Central memory CD8-positive, alpha-beta T cell (primary cell): ENCODE measurements around the gene OTC.

ENCODE experiments used
- ATAC-seq: fragments of 150-1000 bp; cut with Tn5 transposase; replicated peaks from 2 replicates; pipeline ENCODE4 v1.10.0; 2022; ENCODE audit warnings: mild to moderate bottlenecking, moderate FRiP score, moderate number of reproducible peaks; ENCODE audit not compliant: poor library complexity, severe bottlenecking; ENCODE audit errors: extremely low read depth
- DNase-seq, 2 donors: peaks; one replicate each; pipeline ENCODE4 v3.0.0; 2021; ENCODE audit warnings: low spot score in 2 of 2
- H3K27ac Mint-ChIP-seq: one replicate; pipeline ENCODE4 v1.8.0; 2022; ENCODE audit warnings: low read depth, mild to moderate bottlenecking, moderate library complexity, mixed read lengths
- H3K27me3 Mint-ChIP-seq: one replicate; pipeline ENCODE4 v1.8.0; 2022; ENCODE audit warnings: mixed read lengths
- H3K36me3 Mint-ChIP-seq: one replicate; pipeline ENCODE4 v1.8.0; 2022; ENCODE audit warnings: mild to moderate bottlenecking, moderate library complexity, mixed read lengths; ENCODE audit not compliant: insufficient read depth
- H3K4me1 Mint-ChIP-seq: one replicate; pipeline ENCODE4 v1.8.0; 2022; ENCODE audit warnings: mixed read lengths
- H3K4me3 Mint-ChIP-seq: one replicate; pipeline ENCODE4 v1.8.0; 2022; ENCODE audit warnings: mild to moderate bottlenecking, moderate library complexity, mixed read lengths
- H3K9me3 Mint-ChIP-seq: one replicate; pipeline ENCODE4 v1.8.0; 2022; ENCODE audit warnings: mixed read lengths

The OTC gene

DNA sequence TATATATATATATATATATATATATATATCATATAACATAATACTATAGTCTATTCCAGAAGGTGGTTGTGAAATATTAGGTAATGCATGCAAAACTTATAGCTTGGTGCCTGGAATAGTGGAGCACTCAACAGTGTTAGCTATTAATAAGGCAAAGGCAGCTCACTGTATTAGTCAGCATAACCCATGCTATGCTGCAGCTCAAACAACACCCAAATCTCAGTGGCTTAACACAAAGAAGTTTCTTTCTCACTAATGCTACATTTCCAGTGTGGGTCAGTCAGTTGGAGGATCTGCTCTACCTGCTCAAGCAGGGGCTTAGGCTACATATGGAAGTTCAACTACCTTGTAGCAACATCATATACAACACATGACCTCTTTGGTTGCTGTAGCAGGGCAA, 19.9 kb upstream of the OTC start:
- no peak for DNase-seq
- peaks cover 11% of the 10 kb centered on the region for H3K4me1 Mint-ChIP-seq
- H3K27ac Mint-ChIP-seq, result no peak overlapping the region
- no peaks in the 10 kb centered on the region for H3K27me3 Mint-ChIP-seq
- ATAC-seq, result no peak
- H3K9me3 Mint-ChIP-seq, result no peaks in the 10 kb centered on the region
- peaks cover 1% of the 10 kb centered on the region for H3K36me3 Mint-ChIP-seq
- no peak overlapping the region for H3K4me3 Mint-ChIP-seq

DNA sequence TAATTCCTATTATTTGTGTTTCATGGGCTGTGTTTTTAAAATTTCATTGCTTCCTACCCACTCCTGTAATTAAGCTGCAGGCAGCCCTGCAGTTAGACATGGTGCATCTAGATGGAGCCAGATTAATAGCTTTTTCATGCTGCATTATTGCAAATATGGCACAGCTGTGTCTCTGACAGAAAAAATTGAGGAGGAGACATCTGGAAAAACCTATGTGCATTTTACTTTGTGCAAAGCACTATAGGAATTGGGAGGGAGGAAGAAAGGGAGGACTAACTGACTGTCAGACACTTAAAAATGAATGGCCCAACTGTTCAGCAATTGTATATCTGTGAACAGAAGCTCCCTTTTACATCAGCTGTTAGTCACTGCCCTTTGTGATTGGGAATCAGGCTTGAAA, 17.0 kb upstream of the OTC start:
- Mint-ChIP-seq H3K27ac (no peak overlapping the region), H3K4me3 (no peak overlapping the region), H3K4me1 (no peaks in the 10 kb centered on the region), H3K27me3 (no peaks in the 10 kb centered on the region), H3K9me3 (no peaks in the 10 kb centered on the region), H3K36me3 (no peaks in the 10 kb centered on the region)
- no peak for DNase-seq
- no peak for ATAC-seq

DNA sequence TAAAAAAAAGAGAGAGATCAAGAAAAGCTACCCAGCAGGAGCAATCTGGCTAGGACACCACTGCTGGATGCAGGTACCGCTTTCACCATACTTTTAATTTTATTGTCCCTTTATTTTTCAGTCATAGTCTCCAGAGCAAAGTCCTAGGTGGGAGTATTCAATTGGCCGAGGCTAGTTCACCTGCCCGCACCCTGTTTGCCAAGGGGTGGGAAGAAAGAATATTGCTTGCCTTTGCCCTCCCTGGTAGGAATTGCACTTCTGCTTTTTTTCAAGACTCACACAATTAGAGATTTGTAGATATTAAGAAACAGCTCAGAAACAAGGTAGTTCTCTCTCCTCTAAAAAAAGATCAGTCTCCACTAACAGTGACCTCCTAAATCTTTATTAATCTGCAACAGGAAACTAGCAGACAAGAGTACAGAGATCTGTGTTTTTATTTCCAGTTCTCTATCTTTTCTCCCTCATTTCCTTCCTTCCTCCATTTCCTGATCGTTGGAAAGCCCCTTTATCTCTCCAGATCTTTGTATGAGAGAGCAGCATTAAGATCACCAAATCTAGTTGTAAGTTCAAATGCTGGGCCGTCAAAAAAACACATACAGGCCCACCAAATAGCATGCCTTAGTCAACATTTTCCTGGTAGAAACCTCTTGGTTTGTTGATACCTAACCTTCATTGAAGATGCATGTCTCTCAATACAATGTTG, 15.7 kb upstream of the OTC start:
- no peaks in the 10 kb centered on the region for H3K4me1 Mint-ChIP-seq
- no peaks in the 10 kb centered on the region for H3K9me3 Mint-ChIP-seq
- no peak overlapping the region for H3K27ac Mint-ChIP-seq
- no peak for DNase-seq
- no peaks in the 10 kb centered on the region for H3K27me3 Mint-ChIP-seq
- ATAC-seq, result no peak
- H3K36me3 Mint-ChIP-seq, result no peaks in the 10 kb centered on the region
- no peak overlapping the region for H3K4me3 Mint-ChIP-seq

GRCh38 chrX:38341442-38341841, 11.0 kb upstream of the OTC start:
- DNase-seq (no peak), ATAC-seq (no peak)
- no peaks in the 10 kb centered on the region for H3K9me3 Mint-ChIP-seq
- H3K27me3 Mint-ChIP-seq, result no peaks in the 10 kb centered on the region
- H3K27ac Mint-ChIP-seq, result no peak overlapping the region
- H3K4me3 Mint-ChIP-seq, result no peak overlapping the region
- no peaks in the 10 kb centered on the region for H3K4me1 Mint-ChIP-seq
- no peaks in the 10 kb centered on the region for H3K36me3 Mint-ChIP-seq

GRCh38 chrX:38342853-38343778, 9.3 kb upstream of the OTC start:
- no peaks in the 10 kb centered on the region for H3K36me3 Mint-ChIP-seq
- no peaks in the 10 kb centered on the region for H3K4me1 Mint-ChIP-seq
- H3K4me3 Mint-ChIP-seq, result no peak overlapping the region
- no peak overlapping the region for H3K27ac Mint-ChIP-seq
- ATAC-seq (no peak), DNase-seq (no peak)
- H3K27me3 Mint-ChIP-seq, result peaks cover 6% of the 10 kb centered on the region
- no peaks in the 10 kb centered on the region for H3K9me3 Mint-ChIP-seq

DNA sequence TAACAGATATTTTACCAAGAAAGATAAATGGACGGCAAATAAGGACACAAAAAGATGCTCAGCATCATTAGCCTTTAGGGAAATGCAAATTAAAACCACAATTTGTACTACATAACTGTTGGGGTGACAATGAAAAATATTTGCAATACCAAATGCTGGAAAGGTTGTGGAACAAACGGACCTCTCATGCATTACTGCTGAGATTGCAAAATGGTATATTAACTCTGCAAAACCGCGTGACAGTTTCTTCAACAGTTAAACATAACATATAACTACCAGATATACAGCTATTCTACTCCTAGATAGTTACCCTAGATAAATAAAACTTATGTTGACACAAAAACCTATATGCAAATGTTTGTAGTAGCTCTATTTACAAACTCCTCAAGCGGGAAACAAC, 6.3 kb upstream of the OTC start:
- H3K27ac Mint-ChIP-seq, result no peak overlapping the region
- no peak overlapping the region for H3K4me3 Mint-ChIP-seq
- ATAC-seq (no peak), DNase-seq (no peak)
- H3K27me3 Mint-ChIP-seq, result peaks cover 27% of the 10 kb centered on the region
- H3K36me3 Mint-ChIP-seq, result no peaks in the 10 kb centered on the region
- H3K4me1 Mint-ChIP-seq, result no peaks in the 10 kb centered on the region
- no peaks in the 10 kb centered on the region for H3K9me3 Mint-ChIP-seq

DNA sequence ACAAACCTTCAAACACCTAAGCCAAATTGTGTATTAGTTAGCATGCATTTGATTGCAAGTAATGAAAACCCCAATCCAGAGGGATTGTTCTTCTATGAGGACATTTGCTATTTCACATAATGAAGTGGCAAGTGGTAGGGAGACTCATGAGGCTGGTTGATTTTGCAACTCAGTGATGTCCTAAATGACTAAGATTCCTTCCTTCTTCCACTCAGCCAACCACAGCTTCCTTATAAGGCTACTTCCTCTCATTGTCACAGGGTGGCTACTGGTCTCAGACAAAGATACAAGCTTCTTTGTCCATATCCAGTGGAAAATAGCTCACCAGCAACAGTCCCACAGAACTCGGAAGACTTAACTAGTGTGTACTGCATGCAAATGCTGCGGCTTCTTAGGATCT, 5.3 kb upstream of the OTC start:
- H3K9me3 Mint-ChIP-seq, result no peaks in the 10 kb centered on the region

DNA sequence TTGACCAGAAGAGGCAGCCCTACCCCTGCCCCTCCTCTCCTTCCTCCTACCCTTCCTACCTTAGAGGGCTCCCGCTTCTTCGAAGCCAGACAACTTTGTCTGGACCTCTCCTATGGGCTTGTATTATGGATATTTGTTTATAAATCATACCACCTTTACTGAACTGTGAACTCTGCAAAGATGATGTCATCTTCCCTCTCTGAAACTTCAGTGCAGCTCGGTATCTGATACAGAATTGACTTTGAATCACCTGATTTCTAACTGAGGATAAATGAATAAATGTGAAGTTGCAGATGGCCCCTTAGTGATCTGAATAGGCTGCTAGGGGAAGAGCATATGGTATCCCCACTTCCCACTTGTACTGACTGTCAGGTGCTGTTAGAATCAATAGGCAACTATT, 1.1 kb upstream of the OTC start:
- no peaks in the 10 kb centered on the region for H3K4me1 Mint-ChIP-seq
- H3K36me3 Mint-ChIP-seq, result no peaks in the 10 kb centered on the region
- no peak for DNase-seq
- H3K27ac Mint-ChIP-seq, result no peak overlapping the region
- no peak overlapping the region for H3K4me3 Mint-ChIP-seq
- H3K9me3 Mint-ChIP-seq, result no peaks in the 10 kb centered on the region
- ATAC-seq, result no peak
- H3K27me3 Mint-ChIP-seq, result peaks cover 33% of the 10 kb centered on the region

More for the DNA sequence above, 5.3 kb upstream of the OTC start:
- Mint-ChIP-seq H3K36me3 (no peaks in the 10 kb centered on the region), H3K27ac (no peak overlapping the region), H3K4me3 (no peak overlapping the region), H3K4me1 (no peaks in the 10 kb centered on the region), H3K27me3 (peaks cover 33% of the 10 kb centered on the region)
- ATAC-seq (no peak), DNase-seq (no peak)

DNA sequence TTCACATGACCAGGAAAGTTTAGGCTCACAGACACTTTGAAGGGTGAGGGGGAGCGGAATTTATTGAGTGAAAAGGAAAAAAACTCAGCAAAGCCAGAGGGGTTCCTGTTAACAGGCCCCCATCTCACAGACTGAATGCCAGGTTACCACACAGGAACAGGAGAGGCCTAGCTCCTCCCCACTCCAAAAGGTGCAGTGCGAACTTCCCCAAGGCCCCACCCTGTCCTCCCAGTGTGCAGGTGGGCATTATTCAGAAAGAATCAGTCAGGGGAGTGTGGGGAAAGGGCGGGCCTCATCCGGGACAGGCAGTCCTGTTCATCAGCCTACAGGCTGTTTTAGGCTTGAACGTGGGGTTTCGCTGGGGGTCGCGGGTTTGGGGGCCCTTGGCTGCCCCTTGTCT, 4.0 kb downstream of the OTC start:
- H3K4me1 Mint-ChIP-seq, result no peaks in the 10 kb centered on the region
- H3K27ac Mint-ChIP-seq, result no peak overlapping the region
- H3K4me3 Mint-ChIP-seq, result no peak overlapping the region
- peaks cover 3% of the 10 kb centered on the region for H3K27me3 Mint-ChIP-seq
- ATAC-seq, result no peak
- no peaks in the 10 kb centered on the region for H3K36me3 Mint-ChIP-seq
- no peak for DNase-seq
- H3K9me3 Mint-ChIP-seq, result no peaks in the 10 kb centered on the region

- ATAC-seq, result no peak
These were observed 5.6 kb downstream of the OTC start for GRCh38 chrX:38357747-38358673.

GRCh38 chrX:38363046-38363445, 10.6 kb downstream of the OTC start:
- no peak for DNase-seq
- Mint-ChIP-seq H3K9me3 (no peaks in the 10 kb centered on the region), H3K27me3 (no peaks in the 10 kb centered on the region), H3K4me3 (no peak overlapping the region), H3K4me1 (no peaks in the 10 kb centered on the region), H3K36me3 (no peaks in the 10 kb centered on the region), H3K27ac (no peak overlapping the region)
- ATAC-seq, result no peak

More at GRCh38 chrX:38357747-38358673, 5.6 kb downstream of the OTC start:
- Mint-ChIP-seq H3K9me3 (no peaks in the 10 kb centered on the region), H3K27ac (no peak overlapping the region), H3K36me3 (no peaks in the 10 kb centered on the region), H3K4me1 (no peaks in the 10 kb centered on the region), H3K4me3 (no peak overlapping the region), H3K27me3 (no peaks in the 10 kb centered on the region)
- DNase-seq, result no peak

GRCh38 chrX:38365954-38366353, 13.6 kb downstream of the OTC start:
- no peaks in the 10 kb centered on the region for H3K9me3 Mint-ChIP-seq
- H3K27me3 Mint-ChIP-seq, result peaks cover 10% of the 10 kb centered on the region
- DNase-seq (no peak), ATAC-seq (no peak)
- no peaks in the 10 kb centered on the region for H3K36me3 Mint-ChIP-seq
- no peak overlapping the region for H3K27ac Mint-ChIP-seq
- H3K4me3 Mint-ChIP-seq, result no peak overlapping the region
- no peaks in the 10 kb centered on the region for H3K4me1 Mint-ChIP-seq
